GM12878 (cell line): ENCODE measurements around the gene TMED10. TPM values are rescaled to one million over a fixed set of nuclear protein-coding genes. Genes with fewer than 3 reads are reported as not detected.

Source experiments
- CEBPZ ChIP-seq: fragments of 150-350 bp; IDR thresholded peaks from 2 replicates; pipeline ENCODE4 v1.6.1; 2016; ENCODE audit warnings: low read depth, low read length
- LARP7 ChIP-seq: fragments of 450-650 bp; IDR thresholded peaks from 2 replicates; pipeline ENCODE4 v1.6.1; 2017; ENCODE audit warnings: mild to moderate bottlenecking
- NKRF ChIP-seq: fragments of 450-650 bp; conservative IDR thresholded peaks from 2 replicates; pipeline ENCODE4 v1.6.1; 2017; ENCODE audit warnings: mild to moderate bottlenecking, moderate library complexity
- TBL1XR1 ChIP-seq: IDR thresholded peaks from 2 replicates; pipeline ENCODE4 v1.6.1; 2012; ENCODE audit warnings: low read depth, low read length, improper control_type of control experiment
- polyA plus RNA-seq, 11 experiments: library from polyadenylated mRNA; depleted of rRNA in 4 of 11; unstranded in 6 of 11; stranded (reverse) in 5 of 11; fragments of >200 nt; fragmentation: Nextera tagmentation in 4 of 11; fragmentation: Illumina TruSeq in 1 of 11; extraction: Ambion mirVana in 4 of 11; extraction: Trizol in 1 of 11; gene quantifications; 1 replicate in 1 of 11; 2 replicates in 10 of 11; pipeline versions ENCODE4 v1.2.1 to v1.2.3, GENCODE V29; 2011 to 2016; ENCODE audit warnings: inconsistent platforms in 2 of 11, missing spikeins in 2 of 11, low read depth in 1 of 11
- total RNA-seq, 4 experiments: library from RNA; depleted of rRNA in 3 of 4; stranded (reverse); fragments of >200 nt in 3 of 4; fragmentation: Illumina TruSeq in 1 of 4; extraction: Trizol in 1 of 4; gene quantifications; 2 replicates each; pipeline versions ENCODE4 v1.2.1 to v1.2.3, GENCODE V29; 2013 to 2021
- TF ChIP-seq, protein P1 (sequence below): fragments of 450-650 bp; IDR thresholded peaks from 2 replicates; pipeline ENCODE4 v1.6.1; 2018; ENCODE audit warnings: borderline replicate concordance, mild to moderate bottlenecking; ENCODE audit not compliant: partially characterized antibody
- TF ChIP-seq, protein P2 (sequence below): IDR thresholded peaks from 2 replicates; pipeline ENCODE4 v1.6.1; 2012; ENCODE audit warnings: low read length, inconsistent platforms

Gene TMED10
- total and polyA plus RNA-seq, 10 of the 15 experiments (the other 5 are each of a cell fraction or from before 2014, with no cell fraction given): 99.8 to 270 (median 180) TPM

- TF ChIP-seq CEBPZ (no peak), TBL1XR1 (no peak), NKRF (no peak), LARP7 (no peak)
- TF ChIP-seq, protein P1, sequence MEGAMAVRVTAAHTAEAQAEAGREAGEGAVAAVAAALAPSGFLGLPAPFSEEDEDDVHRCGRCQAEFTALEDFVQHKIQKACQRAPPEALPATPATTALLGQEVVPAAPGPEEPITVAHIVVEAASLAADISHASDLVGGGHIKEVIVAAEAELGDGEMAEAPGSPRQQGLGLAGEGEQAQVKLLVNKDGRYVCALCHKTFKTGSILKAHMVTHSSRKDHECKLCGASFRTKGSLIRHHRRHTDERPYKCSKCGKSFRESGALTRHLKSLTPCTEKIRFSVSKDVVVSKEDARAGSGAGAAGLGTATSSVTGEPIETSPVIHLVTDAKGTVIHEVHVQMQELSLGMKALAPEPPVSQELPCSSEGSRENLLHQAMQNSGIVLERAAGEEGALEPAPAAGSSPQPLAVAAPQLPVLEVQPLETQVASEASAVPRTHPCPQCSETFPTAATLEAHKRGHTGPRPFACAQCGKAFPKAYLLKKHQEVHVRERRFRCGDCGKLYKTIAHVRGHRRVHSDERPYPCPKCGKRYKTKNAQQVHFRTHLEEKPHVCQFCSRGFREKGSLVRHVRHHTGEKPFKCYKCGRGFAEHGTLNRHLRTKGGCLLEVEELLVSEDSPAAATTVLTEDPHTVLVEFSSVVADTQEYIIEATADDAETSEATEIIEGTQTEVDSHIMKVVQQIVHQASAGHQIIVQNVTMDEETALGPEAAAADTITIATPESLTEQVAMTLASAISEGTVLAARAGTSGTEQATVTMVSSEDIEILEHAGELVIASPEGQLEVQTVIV: no peak
- TF ChIP-seq, protein P2, sequence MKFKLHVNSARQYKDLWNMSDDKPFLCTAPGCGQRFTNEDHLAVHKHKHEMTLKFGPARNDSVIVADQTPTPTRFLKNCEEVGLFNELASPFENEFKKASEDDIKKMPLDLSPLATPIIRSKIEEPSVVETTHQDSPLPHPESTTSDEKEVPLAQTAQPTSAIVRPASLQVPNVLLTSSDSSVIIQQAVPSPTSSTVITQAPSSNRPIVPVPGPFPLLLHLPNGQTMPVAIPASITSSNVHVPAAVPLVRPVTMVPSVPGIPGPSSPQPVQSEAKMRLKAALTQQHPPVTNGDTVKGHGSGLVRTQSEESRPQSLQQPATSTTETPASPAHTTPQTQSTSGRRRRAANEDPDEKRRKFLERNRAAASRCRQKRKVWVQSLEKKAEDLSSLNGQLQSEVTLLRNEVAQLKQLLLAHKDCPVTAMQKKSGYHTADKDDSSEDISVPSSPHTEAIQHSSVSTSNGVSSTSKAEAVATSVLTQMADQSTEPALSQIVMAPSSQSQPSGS: no peak
These were observed 91.9 kb downstream of the TMED10 start (continued) for GRCh38 chr14:75084513-75084912.
